ENCODE measurements around the gene GHRL. TPM values are rescaled to one million over a fixed set of nuclear protein-coding genes. Genes with fewer than 3 reads are reported as not detected.

GHRL gene, protein sequence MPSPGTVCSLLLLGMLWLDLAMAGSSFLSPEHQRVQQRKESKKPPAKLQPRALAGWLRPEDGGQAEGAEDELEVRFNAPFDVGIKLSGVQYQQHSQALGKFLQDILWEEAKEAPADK
- 0.29 TPM in 1 of 2 replicates, not detected in the other for total RNA-seq

DNA sequence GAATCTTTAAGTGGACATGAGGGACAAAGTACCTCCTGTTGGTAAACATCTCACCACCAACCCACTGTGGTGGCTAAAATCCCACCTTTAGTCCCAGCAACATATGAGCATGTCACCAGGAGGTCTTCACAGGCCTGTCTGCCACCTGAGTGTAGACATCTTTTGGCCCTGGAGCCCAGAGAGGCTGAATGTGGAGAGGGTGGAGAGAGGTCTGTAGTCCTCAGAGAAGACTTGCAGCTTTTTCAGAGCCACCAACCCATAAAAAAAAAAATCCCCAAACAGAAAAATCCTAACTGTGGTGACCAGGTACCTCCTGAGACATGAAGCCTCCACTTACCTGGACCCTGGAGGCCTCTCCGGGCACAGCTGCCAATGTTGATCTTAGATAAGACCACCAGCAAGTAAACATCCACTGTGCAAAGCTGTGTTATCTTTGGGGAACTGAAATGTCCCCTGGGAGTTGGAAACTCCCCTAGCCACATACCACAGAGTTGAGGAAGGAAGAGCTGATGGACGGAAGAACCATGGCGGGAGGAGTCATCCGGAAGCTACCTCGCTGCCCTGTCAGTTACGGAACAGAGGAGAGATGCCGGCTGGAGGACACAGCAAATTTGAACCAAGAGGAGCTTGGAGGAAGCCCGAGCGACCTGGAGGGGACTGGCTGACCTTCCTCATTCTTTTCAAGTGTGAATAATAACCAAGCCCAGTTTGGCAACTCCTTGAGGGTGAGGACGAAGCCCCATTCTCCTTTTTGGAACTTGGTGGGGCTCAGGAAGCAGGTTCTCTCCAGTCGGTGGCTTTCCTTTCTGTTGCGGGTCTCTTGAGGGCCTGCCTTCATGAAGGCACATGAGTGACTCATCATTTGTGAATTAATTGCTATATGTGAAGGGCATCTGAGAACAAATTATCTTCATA, at the start of gene GHRL:
TSS of gene GHRL (minus strand) at position 443 of the 915 bp plus-strand sequence. CDS start 2,767 bp downstream, outside the sequence.

DNA sequence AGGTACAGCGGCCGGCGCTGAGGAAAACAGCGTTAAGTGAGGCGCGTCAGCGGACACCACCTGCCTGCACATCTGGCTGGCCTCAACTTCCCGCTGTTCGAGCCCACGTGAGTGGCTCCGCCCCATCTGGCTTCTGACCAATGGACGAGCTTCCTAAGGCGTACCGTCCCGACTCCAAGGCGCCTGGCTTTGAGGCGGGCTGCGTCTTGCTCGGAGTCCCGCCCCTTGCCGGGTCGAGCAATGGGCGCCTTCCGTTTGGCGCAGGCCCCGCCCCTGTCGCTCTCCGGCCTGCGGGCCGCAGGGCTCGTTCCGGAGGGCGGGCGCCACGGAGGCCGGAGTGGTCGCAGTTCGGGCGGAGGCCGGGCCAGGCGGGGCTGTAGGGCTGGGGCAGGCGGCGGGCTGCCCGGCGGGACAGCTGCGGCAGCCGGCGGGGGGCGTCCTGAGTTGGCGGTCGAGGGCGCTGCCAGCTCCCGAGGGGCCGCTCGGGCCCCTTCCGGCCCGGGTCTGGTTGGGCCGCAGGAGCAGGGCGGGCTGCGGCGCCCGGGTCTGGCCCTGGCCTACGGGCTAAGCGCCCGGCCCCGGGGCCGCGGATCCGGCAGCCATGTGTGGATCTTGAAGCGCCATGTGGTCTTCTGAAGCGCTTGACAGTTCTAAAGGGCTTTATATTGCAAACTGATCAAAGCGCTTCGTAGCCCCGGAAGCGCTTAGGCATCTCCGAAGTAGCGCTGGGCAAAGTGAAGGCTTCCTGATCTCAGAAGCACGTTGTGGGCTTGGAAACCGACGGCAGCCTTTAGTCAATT, 44.4 kb downstream of the GHRL start, which contains the start of gene TATDN2:
TSS of gene TATDN2 (plus strand) at position 276 of the 800 bp plus-strand sequence. CDS start 742 bp downstream, outside the sequence.

Other genes starting within 250 kb of the GHRL start
- gene FANCD2OS, start 184.7 kb downstream of the GHRL start, total RNA-seq: not detected in 2 replicates
- gene BRK1, start 177.3 kb downstream of the GHRL start, total RNA-seq: 118 and 138 TPM in 2 replicates
- 37.2 and 39.7 TPM in 2 replicates for gene VHL, start 151.2 kb downstream of the GHRL start, total RNA-seq
- 5.4 and 7.6 TPM in 2 replicates for gene IRAK2, start 128.0 kb downstream of the GHRL start, total RNA-seq
- 13.4 and 14.1 TPM in 2 replicates for gene TATDN2, start 44.5 kb downstream of the GHRL start, total RNA-seq
- 331 and 378 TPM in 2 replicates for gene SEC13, start 28.2 kb upstream of the GHRL start, total RNA-seq
- gene ATP2B2, start 212.6 kb upstream of the GHRL start, total RNA-seq: not detected in 2 replicates

Measured in smooth muscle cell of trachea (primary cell).